HL-60/S4 (cell line): ENCODE measurements around the gene MT1B.
"Not testable (repeated sequence)": the region's sequence is repeated elsewhere in the genome, so short reads cannot be mapped to it uniquely, and the experiment has no call there.

ENCODE experiments used
- in situ Hi-C: fragments of 300-500 bp; cut with MboI; formaldehyde crosslinking; loops from 2 replicates; pipeline ENCODE4 v1.14.3; 2022; ENCODE audit warnings: low sequenced_read_pairs

Gene MT1B

GRCh38 chr16:56662357-56663354, 11.0 kb downstream of the MT1B start:
- in situ Hi-C loops: no loop called here

GRCh38 chr16:56664506-56664905, 12.8 kb downstream of the MT1B start:
- in situ Hi-C loops: no loop called here

- in situ Hi-C loops: not testable (repeated sequence)
Observed at GRCh38 chr16:56665286-56666261, 13.9 kb downstream of the MT1B start.

- in situ Hi-C loops: no loop called here
Observed at GRCh38 chr16:56667581-56668571, 16.2 kb downstream of the MT1B start, which contains the start of gene MT1G. Gene MT1G (minus strand): TSS chr16:56668065. CDS start chr16:56667993, 72 bp downstream.

GRCh38 chr16:56669005-56669839, 17.5 kb downstream of the MT1B start, which contains the start of gene MT1H:
Gene MT1H (plus strand): TSS chr16:56669814. CDS start chr16:56669885, 71 bp downstream.
- in situ Hi-C loops: no loop called here

GRCh38 chr16:56669840-56670619, 18.3 kb downstream of the MT1B start:
- in situ Hi-C loops: no loop called here

- in situ Hi-C loops: no loop called here
Observed at GRCh38 chr16:56670620-56670934, 18.9 kb downstream of the MT1B start.

GRCh38 chr16:56671691-56672090, 20.0 kb downstream of the MT1B start:
- in situ Hi-C loops: not testable (repeated sequence)

GRCh38 chr16:56672171-56672570, 20.5 kb downstream of the MT1B start:
- in situ Hi-C loops: not testable (repeated sequence)

- in situ Hi-C loops: no loop called here
Observed at GRCh38 chr16:56672761-56673536, 21.3 kb downstream of the MT1B start.

GRCh38 chr16:56673921-56674320, 22.2 kb downstream of the MT1B start:
- in situ Hi-C loops: no loop called here

GRCh38 chr16:56674570-56674969, 22.9 kb downstream of the MT1B start:
- in situ Hi-C loops: not testable (repeated sequence)

GRCh38 chr16:56675685-56676210, 24.1 kb downstream of the MT1B start:
- in situ Hi-C loops: no loop called here

GRCh38 chr16:56677474-56677873, 25.8 kb downstream of the MT1B start:
- in situ Hi-C loops: no loop called here

- in situ Hi-C loops: no loop called here
Observed at GRCh38 chr16:56679078-56679730, 27.5 kb downstream of the MT1B start.

GRCh38 chr16:56679818-56680217, 28.1 kb downstream of the MT1B start:
- in situ Hi-C loops: loop anchor here (10.0 kb wide), 1 partner anchor 75 kb away; the partner anchor contains the start of gene MT2A
